IMR-90 (cell line): Measurements from ENCODE around the gene AQP12B.
"Not testable (repeated sequence)": the region's sequence is repeated elsewhere in the genome, so short reads cannot be mapped to it uniquely, and the experiment has no call there.

ENCODE experiments used
- CEBPB ChIP-seq: IDR thresholded peaks from 2 replicates; pipeline ENCODE4 v1.6.1; 2012; ENCODE audit warnings: low read depth, low read length, improper control_type of control experiment
- FOS ChIP-seq: fragments of 150-350 bp; IDR thresholded peaks from 2 replicates; pipeline ENCODE4 v1.6.1; 2016; ENCODE audit warnings: low read depth, low read length
- MAFK ChIP-seq: IDR thresholded peaks from 2 replicates; pipeline ENCODE4 v1.6.1; 2012; ENCODE audit warnings: low read depth, low read length, improper control_type of control experiment
- MAZ ChIP-seq: IDR thresholded peaks from 2 replicates; pipeline ENCODE4 v1.6.1; 2012; ENCODE audit warnings: low read depth, mild to moderate bottlenecking, low read length, improper control_type of control experiment, moderate library complexity, borderline replicate concordance
- POLR2A ChIP-seq: IDR thresholded peaks from 2 replicates; pipeline ENCODE4 v1.6.1; 2012; ENCODE audit warnings: mild to moderate bottlenecking, low read depth, low read length
- RAD21 ChIP-seq: IDR thresholded peaks from 2 replicates; pipeline ENCODE4 v1.6.1; 2012; ENCODE audit warnings: low read length, improper control_type of control experiment
- RCOR1 ChIP-seq: IDR thresholded peaks from 2 replicates; pipeline ENCODE4 v1.6.1; 2012; ENCODE audit warnings: mild to moderate bottlenecking, low read length, improper control_type of control experiment; ENCODE audit not compliant: insufficient replicate concordance
- SMC3 ChIP-seq: fragments of 150-350 bp; IDR thresholded peaks from 2 replicates; pipeline ENCODE4 v1.6.1; 2016; ENCODE audit warnings: low read depth, mild to moderate bottlenecking, antibody characterized with exemption, low read length, moderate library complexity
- TF ChIP-seq, protein P1 (sequence below): conservative IDR thresholded peaks from 2 replicates; pipeline ENCODE4 v1.5.1; 2012; ENCODE audit warnings: mild to moderate bottlenecking, low read depth, low read length, improper control_type of control experiment
- TF ChIP-seq, protein P2 (sequence below): fragments of 150-350 bp; IDR thresholded peaks from 2 replicates; pipeline ENCODE4 v1.6.1; 2016; ENCODE audit warnings: low read depth, mild to moderate bottlenecking, low read length, moderate library complexity, borderline replicate concordance

DNA sequence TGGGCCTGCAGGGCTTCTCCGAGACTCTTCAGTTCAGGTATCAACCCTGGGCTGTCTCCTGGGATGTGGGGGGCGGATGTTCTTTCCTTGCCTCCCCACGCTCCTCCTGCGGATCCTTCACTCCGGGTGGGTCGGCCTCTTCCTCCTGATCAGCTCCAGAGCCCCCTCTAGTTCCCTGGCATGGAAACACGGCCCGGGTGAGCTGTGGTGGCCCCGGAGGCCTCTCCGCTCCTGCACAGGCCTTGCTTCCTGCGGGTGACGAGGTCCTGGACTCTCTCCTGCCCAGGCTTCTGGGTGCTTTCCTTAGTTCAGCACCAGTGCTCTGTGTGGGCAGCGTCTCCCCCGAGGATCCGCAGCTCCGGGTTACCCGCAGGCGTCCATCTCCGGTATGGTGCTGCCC lies 12.9 kb upstream of the AQP12B start:
- TF ChIP-seq, protein P1, sequence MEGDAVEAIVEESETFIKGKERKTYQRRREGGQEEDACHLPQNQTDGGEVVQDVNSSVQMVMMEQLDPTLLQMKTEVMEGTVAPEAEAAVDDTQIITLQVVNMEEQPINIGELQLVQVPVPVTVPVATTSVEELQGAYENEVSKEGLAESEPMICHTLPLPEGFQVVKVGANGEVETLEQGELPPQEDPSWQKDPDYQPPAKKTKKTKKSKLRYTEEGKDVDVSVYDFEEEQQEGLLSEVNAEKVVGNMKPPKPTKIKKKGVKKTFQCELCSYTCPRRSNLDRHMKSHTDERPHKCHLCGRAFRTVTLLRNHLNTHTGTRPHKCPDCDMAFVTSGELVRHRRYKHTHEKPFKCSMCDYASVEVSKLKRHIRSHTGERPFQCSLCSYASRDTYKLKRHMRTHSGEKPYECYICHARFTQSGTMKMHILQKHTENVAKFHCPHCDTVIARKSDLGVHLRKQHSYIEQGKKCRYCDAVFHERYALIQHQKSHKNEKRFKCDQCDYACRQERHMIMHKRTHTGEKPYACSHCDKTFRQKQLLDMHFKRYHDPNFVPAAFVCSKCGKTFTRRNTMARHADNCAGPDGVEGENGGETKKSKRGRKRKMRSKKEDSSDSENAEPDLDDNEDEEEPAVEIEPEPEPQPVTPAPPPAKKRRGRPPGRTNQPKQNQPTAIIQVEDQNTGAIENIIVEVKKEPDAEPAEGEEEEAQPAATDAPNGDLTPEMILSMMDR = not testable (repeated sequence)
- not testable (repeated sequence) for TF ChIP-seq CEBPB, POLR2A, SMC3, MAZ, RAD21, MAFK, FOS, RCOR1
- TF ChIP-seq, protein P2, sequence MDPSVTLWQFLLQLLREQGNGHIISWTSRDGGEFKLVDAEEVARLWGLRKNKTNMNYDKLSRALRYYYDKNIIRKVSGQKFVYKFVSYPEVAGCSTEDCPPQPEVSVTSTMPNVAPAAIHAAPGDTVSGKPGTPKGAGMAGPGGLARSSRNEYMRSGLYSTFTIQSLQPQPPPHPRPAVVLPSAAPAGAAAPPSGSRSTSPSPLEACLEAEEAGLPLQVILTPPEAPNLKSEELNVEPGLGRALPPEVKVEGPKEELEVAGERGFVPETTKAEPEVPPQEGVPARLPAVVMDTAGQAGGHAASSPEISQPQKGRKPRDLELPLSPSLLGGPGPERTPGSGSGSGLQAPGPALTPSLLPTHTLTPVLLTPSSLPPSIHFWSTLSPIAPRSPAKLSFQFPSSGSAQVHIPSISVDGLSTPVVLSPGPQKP = not testable (repeated sequence)
